GM19455 (cell line): ENCODE data around the gene GOLGA6L7.
"Not testable (repeated sequence)": the region's sequence is repeated elsewhere in the genome, so short reads cannot be mapped to it uniquely, and the experiment has no call there.

ENCODE experiments used
- ATAC-seq: cut with Tn5 transposase; IDR thresholded peaks from one replicate; pipeline ENCODE4 v1.9.1; 2021; ENCODE audit not compliant: unreplicated experiment

GOLGA6L7 gene, protein sequence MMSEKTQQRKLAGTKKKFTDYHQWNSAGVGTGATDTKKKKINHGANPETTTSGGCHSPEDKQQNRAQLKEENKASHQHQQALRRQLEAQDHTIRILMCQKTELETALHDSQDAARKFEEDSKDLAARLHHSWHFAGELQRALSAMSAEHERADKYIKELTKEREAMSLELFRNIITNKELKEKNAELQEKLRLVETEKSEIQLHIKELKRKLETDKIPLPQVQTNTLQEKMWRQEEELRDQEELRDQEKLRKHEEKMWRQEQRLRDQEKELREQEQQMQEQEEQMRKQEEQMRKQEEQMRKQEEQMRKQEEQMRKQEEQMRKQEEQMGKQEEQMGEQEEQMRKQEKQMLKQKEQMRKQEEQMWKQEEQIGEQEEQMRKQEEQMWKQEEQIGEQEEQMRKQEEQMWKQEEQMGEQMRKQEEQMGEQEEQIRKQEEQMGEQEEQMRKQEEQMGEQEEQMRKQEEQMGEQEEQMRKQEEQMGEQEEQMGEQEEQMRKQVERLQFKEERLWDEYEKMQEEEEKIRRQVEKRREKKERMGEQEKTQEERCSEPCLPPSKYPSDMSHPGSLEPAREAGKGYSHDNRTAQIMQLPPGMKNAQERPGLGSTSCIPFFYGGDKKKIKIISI

GRCh38 chr15:28848521-28848920, at the start of gene GOLGA6L7:
Gene GOLGA6L7, minus strand, starts transcription at chr15:28848644. Its CDS starts 95 bp downstream, at chr15:28848549.
- ATAC-seq = not testable (repeated sequence)

- no peak for ATAC-seq
These were observed 49.6 kb upstream of the GOLGA6L7 start for GRCh38 chr15:28897861-28898585.

DNA sequence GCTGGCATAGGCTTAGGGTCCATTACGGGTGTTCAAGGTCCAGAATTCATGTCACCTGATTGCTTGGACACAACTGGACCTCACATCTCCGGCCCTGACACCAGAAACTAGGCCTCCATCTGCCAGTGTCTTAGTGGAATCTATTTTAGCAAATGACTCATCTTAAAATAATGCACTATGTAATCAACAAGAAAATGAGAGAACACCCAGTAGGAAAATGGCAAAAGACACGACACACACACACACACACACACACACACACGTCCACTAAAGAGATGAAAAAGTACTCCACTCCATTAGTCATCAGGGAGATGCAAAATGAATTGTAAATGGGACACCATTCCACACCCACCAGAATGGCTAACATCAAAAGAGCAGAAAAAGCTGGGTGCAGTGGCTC, 48.5 kb upstream of the GOLGA6L7 start:
- no peak for ATAC-seq

- ATAC-seq = no peak
These were observed 47.1 kb upstream of the GOLGA6L7 start for GRCh38 chr15:28895566-28895965.

DNA sequence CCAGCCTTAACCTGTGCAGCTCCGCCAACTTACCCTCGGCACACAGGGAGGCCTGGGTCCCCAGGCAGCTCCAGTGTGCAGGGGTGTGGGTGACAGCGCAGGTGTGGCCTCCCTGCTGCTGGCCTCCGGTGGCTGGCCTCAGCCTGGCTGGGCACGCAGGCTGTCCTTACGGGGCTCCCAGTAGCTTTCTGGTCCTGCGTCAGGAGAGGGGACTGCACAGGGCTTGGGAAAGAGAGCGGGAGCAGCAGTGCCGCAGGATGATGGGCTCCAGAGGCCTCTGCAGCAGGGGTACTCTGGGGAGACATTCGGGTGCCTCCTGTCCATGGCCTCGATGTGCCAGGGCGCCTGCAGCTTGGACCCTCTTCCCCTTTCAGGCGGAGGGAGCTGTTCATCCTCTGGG, 46.7 kb upstream of the GOLGA6L7 start:
- ATAC-seq = no peak

DNA sequence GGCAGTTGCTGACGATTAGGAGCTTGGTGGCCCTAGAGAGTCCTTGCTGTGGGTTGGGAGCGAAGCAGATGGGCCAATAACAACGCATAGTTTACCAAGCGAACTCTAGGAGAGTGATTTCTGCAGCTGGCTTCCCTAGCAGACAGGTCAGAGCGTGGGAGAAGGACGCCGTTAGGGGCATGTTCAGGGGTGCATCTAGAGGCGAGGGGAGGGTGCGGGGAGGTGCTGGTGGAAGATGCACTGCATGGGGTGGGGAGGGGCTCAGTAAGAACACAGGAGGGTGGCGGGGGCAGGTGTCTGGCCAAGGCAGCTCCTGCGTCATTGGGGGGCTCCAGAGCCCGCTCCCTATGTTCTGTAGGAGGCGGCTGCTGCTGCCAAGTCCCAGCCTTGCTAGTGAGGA, 46.2 kb upstream of the GOLGA6L7 start:
- ATAC-seq = no peak

DNA sequence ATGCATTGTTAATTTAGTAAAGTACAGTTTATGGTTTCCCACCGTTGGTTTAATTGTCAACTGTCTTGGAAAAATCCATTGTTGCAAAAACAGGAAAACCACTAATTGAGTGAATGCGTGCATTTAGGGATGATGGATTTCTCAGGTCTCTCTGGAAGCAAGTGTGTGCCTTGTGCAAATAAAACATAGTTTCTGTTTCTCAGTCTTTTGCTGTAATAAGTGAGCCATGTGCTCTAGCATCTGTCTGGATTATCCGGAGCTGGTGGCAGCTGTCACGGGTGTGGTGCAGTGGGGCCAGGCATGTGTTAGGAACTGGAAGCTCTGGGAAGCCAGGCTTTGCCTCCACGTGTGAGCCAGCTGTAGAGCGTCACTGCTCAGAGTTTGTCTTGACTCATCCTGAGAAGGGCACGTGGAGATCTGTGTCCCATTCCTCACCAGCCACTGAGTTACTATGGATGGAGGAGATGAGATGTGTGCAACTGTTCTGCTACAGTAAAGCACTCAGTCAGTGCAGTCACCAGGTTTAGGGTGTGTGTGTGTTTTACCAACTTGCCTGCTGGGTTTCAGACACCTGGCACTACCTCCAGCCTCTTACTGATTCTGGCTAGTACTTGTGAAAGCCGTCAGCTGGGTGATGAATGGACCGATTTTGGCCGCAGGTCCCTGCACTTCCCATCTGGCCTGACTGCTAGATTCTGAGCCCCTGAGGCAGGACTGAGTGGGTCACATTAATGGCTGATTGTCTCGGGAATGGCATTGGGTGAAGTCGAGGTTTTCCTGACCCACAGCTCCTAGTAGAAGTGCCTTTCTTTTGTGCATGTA, 44.6 kb upstream of the GOLGA6L7 start:
- ATAC-seq = no peak

DNA sequence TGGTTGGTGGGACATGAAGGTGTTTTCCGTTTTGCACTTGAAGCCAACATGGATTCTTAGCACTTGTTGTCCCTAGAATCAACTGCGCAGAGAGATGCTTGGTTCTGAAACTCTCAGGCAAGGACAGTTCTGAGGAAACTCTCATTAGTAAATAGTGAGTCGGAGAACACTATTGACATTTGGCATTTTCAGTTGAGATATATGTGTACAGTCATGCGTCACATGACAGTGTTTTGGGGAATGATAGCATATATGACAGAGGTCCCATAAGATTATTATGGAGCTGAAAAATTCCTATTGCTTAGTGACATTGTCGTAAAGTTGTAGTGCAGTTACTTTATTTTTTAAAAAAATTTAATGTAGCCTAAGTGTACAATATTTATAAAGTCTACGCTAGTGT, 43.1 kb upstream of the GOLGA6L7 start:
- no peak for ATAC-seq

- no peak for ATAC-seq
These were observed 42.5 kb upstream of the GOLGA6L7 start for GRCh38 chr15:28890711-28891495.

DNA sequence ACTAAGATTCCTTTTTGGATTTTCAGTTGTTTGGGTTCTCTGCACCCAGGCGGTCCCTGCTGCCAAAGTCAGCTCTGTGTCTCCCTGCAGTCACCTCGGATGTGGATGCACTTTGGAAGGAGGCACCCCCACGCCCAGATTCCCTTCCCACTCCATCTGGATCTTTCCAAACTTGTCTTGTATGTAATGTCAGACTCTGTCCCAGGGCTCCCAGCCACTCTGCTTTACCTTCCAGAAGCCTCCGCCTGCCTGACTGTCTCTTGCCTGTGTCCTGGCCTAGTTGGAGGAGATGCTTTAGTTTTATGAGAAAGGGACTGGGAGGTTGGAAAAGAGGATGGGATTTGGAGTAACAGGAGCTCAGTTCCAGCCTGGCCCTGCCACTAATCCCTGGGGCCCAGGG, 41.8 kb upstream of the GOLGA6L7 start:
- ATAC-seq = not testable (repeated sequence)

DNA sequence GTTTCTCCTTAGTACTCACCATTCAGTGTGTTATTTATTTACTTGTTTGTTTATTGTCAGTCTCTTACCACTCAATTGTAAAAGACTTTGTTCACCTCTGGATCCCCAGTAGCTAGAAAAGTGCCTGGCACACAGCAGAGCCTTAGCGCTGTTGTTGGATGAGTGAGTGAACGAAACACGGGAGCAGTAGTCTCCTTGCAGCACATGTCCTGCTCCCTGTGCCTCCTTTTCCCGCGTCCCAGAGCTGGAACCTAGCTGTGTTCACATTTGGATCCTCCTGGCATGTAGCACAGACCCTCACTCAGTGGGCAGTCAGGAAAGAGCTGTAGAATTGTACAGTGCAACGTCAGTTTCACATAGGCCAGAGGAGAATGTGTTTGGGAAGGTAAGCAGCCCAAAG, 41.4 kb upstream of the GOLGA6L7 start:
- ATAC-seq = not testable (repeated sequence)

GRCh38 chr15:28889346-28889745, 40.9 kb upstream of the GOLGA6L7 start:
- no peak for ATAC-seq

GRCh38 chr15:28888900-28889299, 40.5 kb upstream of the GOLGA6L7 start:
- no peak for ATAC-seq

- no peak for ATAC-seq
These were observed 40.0 kb upstream of the GOLGA6L7 start for GRCh38 chr15:28888302-28888894.

DNA sequence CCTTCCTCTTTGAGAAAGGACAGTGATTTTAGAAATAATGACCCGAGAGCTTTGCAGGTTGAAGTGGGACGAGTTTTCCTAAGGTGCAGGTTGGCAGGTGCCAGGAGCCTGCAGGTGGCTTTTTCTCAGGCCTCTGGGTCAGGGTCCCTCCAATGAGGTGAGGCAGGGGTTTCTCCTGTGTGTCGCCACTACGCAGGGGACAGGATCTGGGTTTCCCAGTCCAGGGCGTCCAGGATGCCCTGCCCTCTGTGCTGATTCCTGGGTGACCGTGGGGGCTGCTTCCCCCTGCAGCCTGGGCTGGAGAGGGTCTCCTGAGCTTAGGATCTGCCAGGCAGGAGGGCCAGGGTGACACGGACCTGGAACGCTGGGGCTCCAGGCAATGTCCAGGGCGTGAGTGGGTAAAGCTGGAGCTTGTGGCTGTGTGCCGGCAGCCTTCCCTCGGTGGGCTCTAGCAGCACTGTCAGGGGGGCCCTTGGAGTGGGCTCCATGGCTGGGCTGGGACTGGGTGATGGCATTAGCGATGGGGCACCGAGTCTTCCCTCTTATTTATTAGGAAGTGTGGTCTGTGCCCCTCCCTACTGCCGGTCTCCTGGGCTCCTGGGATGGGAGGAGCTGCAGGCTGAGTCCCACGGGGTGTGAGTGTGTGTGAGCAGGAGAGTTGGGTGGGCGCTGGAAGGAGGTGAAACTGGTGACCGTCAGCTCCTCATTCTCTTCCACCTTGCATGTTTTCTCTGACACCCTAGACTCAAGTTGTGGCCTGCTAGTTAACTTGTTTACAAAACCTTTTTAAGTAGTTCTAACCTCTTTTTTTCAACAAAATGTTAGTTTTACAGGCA, 39.1 kb upstream of the GOLGA6L7 start:
- ATAC-seq = no peak

DNA sequence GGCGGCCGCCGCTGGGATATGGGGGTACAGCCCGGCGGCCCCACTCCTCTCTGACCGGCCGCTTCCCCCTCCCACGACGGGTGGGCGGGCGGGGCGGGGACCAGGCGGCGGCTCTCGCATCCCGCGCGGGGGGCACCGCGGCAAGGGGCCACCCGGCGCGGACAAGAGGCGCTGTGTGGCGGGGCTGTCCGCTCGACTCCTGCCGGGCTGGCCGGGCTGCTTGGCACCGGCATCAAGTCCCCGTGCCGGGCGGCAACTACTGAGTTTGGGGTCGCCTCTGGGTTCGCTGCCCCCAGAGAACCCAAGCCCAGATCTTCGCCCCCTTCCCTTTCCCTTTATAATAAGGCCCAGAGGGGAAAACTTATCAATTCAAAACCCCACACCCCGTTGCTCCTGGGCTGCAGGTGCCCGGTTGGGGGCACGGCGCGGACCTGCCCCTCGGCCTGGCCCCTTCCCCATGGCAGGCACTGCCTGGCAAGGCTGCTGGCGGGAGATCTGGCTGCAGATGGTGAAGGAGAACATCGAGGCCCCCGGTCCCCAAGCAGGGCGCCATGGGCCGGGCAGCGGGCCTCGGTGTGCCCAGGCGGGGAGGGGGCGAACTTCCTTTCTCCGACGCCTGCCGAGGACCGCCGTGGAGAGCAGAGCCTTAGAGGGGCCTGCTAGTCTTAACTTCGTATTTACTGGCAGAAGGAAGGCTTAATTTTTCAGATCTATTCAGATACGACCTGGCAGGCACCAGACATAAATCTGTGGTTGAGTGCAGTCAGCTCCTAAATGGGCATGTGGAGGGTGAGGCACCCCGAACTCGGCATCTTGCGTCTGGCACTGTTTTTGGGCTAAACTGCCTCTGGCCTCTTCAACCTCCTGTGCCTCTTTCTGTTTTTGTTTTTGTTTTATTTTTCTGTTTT, 38.2 kb upstream of the GOLGA6L7 start:
- ATAC-seq = no peak

DNA sequence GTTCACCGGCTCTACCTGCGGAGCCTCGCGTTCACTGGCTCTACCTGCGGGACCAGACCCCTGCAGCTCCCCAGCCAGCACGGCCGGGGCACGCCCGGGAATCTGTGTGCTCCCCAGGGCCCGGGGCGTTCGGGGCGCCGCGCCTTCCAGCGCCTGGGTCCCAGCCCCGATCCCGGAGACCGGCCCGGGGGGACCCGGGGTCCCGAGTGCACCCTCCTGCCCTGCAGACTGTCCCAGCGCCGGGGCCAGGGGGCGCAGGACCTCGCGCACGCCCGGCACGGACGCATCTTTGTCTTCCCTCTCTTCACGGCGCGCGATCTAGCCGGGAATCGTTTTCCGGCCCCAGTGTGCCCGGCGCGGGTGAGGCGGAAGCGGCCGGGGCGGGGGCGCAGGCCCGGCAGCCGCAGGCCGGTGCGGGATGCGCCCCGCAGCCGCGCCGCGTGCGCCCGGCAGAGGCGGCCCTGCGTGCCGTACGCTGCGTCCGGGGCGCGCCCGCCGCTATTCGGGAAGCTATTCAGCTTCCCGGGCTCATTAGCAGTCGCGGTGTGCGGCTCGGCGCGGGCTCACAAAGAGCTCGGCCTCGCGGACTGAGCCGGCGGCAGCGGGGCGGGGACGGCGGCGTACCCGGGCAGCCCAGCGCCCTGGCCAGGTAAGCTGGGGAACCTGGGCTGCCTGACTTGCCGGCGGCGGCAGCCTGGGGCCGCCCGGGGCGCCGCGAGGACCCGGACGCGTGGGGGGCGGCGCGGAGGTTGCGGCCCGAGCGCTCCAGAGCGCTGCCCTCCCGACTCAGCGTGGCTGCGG, 37.4 kb upstream of the GOLGA6L7 start, which contains the start of gene APBA2:
TSS of gene APBA2 (plus strand) at position 345 of the 801 bp plus-strand sequence. CDS start 167,911 bp downstream, outside the sequence.
- no peak for ATAC-seq
